ENCODE results near the gene ALOX5.

DNA sequence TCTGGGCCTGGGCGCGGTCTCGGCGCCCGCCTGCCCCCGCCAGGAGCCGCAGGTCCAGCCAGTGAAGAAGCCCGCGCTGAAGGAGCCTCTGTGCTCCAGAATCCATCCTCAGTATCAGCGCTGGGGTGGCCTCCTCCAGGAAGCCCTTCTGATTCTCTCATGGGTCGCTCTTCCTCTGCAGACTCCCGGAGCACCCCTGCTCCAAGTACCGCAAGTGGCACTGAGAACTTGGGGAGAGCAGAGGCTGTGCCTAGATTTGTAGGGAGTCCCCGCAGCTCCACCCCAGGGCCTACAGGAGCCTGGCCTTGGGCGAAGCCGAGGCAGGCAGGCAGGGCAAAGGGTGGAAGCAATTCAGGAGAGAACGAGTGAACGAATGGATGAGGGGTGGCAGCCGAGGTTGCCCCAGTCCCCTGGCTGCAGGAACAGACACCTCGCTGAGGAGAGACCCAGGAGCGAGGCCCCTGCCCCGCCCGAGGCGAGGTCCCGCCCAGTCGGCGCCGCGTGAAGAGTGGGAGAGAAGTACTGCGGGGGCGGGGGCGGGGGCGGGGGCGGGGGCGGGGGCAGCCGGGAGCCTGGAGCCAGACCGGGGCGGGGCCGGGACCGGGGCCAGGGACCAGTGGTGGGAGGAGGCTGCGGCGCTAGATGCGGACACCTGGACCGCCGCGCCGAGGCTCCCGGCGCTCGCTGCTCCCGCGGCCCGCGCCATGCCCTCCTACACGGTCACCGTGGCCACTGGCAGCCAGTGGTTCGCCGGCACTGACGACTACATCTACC is at the start of gene ALOX5:
- TF ChIP-seq, protein P1, sequence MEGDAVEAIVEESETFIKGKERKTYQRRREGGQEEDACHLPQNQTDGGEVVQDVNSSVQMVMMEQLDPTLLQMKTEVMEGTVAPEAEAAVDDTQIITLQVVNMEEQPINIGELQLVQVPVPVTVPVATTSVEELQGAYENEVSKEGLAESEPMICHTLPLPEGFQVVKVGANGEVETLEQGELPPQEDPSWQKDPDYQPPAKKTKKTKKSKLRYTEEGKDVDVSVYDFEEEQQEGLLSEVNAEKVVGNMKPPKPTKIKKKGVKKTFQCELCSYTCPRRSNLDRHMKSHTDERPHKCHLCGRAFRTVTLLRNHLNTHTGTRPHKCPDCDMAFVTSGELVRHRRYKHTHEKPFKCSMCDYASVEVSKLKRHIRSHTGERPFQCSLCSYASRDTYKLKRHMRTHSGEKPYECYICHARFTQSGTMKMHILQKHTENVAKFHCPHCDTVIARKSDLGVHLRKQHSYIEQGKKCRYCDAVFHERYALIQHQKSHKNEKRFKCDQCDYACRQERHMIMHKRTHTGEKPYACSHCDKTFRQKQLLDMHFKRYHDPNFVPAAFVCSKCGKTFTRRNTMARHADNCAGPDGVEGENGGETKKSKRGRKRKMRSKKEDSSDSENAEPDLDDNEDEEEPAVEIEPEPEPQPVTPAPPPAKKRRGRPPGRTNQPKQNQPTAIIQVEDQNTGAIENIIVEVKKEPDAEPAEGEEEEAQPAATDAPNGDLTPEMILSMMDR (IDR thresholded peaks at IDR 0.05): no peak
- TF ChIP-seq POLR2A (IDR thresholded peaks at IDR 0.05): no peak
- no peak for TF ChIP-seq EP300 (IDR thresholded peaks at IDR 0.05)
